ENCODE results near the gene DYNLT1.

The DYNLT1 gene

GRCh38 chr6:158591810-158592209 is 52.7 kb downstream of the DYNLT1 start:
- DNase-seq, result no peak

- DNase-seq, result no peak
Measured at GRCh38 chr6:158591134-158591809, 53.3 kb downstream of the DYNLT1 start.

GRCh38 chr6:158589366-158589765 is 55.2 kb downstream of the DYNLT1 start:
- no peak for DNase-seq

- DNase-seq, result no peak
Measured at GRCh38 chr6:158586652-158587051, 57.9 kb downstream of the DYNLT1 start.
